IPS-NIHi7 (cell line): ENCODE data around the gene ATP23.

Experiments
- DNase-seq: peaks from one replicate; pipeline ENCODE4 v3.0.0; 2012; ENCODE audit warnings: mixed read lengths; ENCODE audit errors: extremely low spot score

ATP23 gene

DNA sequence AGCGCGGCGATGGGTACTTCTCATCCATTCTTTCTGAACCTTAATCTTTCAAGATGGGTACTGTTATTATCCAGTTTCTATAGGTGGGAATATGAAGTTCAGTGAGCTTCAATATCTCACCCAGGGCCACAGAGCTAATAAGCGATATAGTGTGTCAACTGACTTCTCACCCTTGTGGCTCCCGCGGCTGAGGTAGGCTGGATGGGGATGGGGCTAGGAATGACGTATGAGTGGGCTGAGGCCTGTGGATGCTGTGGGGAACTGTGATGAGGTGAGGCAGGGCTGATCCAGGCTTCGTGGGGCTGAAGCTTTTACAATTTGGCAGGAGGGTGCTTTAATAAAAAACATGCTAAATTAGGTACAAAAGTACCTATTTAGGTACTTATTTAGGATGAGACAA is 32.9 kb upstream of the ATP23 start:
- DNase-seq, result no peak

DNA sequence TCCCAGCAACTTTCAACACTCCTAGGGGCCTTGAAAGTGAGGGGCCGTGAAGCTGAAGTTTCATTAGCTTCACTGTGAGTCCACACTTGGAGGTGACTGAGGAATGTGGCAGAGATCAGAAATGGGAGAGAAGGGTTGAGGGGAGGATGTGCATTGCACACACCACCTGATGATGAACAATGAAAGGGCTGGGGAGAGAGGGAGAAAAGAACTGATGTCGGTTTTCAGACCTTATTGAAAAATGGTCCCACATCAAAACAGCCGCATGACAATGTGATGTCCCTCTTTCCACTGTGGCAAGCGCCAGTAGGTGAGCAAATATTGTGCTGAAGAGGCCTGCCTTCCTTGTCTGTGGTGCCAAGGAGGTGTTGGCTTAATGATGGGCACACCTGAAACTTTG is 32.3 kb upstream of the ATP23 start:
- no peak for DNase-seq

DNA sequence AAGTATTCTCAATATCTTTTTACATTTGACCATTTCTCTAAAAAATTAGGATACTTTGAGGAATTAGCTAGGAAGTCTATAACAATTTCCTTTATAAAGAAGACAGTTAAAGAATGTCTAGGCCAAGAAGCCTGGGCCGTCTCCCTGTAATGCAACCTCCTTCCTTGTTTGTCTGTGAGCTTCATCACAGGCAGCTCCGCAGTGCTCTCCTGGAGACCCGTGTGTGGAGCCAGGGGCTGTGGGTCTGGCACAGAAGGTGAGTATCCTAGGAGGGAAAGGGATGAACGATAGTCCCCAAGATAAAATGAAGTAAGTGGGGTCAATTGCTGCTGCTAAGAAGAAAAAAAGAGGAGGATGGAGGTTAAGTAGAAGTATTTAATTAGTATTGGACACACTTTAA is 31.8 kb upstream of the ATP23 start:
- no peak for DNase-seq

DNA sequence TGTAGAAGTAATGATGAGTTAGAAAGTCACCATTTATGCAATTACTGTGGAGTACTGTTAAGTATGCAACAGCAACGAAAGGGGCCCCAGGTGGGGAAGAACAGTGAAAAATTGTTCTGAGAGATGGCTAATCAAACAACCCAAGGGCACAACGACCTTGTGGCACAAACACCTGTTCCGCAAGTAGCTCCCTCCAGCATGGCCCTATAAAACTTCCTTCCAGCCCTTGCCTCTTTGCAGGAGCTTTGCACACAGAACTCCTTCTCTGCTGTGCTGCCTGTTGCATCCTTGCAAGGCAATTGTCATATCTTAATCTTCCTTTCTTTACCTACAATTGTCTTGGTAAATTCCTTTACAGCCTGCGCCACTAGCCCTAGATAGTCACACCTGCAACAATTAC is 23.2 kb upstream of the ATP23 start:
- DNase-seq, result no peak

DNA sequence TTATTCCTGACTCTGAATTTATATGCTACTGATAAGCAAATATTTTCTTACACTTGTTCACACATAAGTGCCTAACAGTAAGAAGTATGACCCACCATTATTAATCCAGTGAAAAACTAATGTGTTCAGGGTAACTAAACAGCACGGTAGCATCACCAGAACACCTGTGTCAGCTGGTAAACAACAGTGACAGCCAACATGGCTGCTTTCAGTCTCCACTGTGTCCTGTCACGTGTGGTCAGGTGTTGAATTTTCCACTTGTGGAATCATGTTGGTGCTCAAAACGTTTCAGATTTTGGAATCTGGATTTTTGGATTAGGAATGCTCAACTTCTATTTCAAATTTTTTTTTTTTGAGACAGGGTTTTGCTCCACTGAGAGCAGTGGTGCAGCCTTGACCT is 14.3 kb upstream of the ATP23 start:
- DNase-seq, result no peak

DNA sequence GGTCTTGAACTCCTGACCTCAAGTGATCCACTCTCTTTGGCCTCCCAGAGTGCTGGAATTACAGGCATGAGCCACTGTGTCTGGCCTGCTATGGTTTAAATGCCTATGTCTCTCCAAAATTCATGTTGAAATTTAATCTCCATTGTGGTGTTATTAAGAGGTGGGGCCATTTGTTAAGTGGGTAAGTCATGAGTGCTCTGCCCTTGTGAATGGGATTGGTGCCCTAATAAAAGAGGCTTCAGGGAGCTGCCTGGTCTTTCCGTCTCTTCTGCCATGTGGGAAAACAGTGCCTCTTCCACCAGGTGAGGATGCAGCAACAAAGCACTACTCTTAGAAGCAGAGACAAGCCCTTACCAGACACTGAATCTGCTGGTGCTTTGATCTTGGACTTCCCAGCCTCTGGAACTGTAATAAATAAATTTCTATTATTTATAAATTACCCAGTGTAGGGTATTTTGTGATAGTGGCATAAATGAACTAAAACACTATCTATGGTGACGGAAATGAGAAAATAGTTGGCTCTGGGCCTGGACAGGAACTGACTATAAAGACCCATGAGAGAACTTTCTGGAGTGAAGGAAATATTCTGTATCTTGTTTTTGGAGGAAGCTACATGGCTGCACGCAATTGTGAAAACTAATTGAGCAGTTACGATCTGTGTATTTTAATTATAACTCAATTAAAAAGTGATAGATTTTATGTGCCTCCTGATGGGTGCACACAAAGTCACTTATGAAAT is 12.1 kb upstream of the ATP23 start:
- no peak for DNase-seq

DNA sequence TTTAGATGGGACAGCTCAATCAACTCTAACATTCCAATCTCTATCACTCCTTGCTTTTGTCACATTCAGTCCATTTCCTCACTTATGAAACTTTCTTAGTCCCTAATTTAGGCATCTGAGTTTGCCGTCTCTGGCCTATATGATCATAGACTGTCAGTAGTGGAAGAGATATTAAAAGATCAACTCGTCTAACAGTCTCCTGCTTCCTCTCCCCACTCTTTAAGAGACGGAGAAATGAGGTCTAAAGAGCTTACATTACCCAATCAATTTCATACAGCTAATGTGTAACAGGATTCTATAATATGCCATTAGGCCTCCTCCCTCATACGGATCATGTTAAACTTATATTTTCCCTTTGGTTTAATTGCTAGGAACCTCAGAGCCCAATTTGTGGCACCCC is 6.5 kb upstream of the ATP23 start:
- DNase-seq, result no peak

DNA sequence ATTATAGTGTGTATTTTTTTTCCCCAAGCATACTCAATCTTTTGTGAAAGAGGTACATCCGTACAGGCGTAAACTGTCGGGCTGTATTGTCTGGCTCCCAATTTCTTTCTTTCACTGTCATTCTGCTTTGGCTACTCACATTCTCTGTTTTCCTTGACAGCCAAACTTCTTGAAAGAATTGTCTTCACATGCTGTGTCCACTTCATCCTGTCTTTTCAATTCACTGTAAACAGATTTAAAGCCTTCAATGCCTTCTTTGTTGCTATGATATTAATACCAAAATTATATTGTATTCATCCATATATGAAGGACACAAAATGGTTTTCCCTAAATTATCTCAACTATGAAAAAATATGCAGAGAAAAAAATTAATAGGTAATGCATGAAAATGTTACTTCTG is 6.0 kb upstream of the ATP23 start:
- no peak for DNase-seq

DNA sequence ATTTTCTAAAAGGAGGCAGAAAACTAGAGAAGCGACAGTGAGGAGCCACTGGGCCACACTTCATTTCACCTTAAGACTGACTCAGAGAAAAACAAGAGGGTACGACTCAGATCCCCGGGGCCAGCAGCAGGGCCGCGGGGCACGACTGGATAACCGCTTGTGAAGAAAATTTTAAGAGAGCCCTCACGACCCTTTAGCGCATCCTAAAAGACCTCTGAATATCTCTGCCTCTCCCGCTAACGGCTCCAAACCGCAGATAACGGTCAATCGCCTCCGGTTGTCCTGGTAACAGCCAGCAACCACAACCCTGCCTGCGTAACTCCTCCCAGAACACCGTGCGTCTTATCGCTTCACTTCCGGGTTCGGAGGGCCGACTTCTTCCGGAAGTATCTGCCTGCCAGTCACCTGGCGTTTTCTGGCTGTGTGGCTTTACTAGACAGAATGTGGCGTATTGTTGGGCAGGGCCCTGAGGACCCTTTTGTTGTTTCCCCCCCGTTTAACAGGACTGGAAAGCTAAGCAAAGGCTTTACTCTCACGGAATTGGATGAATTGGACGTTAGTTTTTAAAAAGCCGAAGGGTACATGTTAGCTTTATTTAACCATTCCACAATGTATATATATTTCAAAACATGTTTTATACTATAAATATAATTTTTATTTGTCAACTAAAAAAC is 5.4 kb upstream of the ATP23 start:
- peak; percentile 88 for DNase-seq

DNA sequence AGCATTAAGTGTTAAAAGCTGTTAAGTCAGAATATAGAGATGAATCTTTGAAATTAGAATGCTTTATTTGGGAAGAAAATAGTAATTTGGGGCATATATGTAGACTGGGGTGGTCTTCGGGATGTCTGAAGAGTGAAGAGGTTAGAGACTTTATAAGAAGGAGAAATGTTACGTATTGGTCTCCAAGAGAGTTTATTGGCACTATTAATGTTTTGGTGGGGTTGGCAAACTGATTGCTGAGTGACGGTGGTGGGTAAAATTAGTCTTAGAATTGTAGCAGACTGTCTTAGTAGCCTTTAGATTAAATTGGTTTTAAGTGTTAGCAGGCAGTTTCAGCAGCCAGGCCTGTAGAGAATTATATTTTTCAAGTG is 4.9 kb upstream of the ATP23 start:
- DNase-seq, result no peak

DNA sequence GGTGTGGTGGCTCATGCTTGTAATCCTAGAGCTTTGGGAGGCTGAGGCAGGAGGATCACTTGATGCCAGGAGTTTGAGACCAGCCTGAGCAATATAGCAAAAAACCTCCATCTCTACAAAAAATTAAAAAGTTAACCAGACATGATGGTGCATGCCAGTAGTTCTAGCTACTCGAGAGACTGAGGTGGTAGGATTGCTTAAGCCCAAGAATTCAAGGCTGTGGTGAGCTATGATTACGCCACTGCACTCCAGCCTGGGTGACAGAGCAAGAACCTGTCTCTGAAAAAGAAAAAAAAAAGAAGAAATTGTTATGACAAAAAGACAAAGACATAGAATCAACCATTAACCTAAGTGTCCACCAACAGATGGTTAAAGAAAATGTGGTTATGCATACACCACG is 2.1 kb upstream of the ATP23 start:
- no peak for DNase-seq

DNA sequence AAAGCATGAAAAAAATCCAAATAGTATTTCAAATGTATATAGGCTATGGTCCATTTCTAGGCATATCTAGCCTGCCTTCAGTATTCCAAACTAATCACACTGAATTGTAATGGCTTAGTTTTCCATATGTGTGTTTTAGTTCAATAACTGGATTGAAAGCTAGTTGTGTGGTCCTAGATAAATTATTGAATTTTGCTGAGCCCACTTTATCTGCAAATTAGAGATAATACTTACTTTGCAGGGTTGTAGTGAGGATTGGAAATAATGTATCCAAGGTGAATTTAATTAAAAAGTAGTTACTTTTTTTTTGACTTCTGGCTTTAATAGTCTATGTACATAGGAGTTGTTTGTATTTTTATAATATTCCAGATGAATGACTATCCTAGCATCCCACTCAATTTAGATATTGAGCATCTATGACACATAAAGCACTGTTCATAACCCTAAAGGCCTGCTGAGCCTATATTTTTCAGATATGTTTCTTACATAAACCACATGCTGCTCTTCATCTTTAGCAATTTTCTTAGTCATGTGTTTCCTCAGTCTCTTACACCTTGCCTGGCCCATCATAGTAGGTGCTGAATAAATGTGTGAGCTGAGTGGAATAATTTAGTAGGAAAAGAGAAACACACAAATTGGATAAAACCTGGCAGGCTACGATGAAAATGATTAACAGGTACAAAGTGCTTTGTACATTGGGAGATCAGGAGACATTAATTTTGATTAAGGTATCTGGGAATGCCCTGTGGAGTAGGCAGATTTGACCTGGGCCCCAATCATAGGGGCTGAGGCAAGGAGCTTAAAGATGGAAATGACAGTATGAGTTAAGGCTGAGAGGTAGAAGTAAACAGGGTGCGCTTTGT is 1.1 kb upstream of the ATP23 start:
- no peak for DNase-seq

DNA sequence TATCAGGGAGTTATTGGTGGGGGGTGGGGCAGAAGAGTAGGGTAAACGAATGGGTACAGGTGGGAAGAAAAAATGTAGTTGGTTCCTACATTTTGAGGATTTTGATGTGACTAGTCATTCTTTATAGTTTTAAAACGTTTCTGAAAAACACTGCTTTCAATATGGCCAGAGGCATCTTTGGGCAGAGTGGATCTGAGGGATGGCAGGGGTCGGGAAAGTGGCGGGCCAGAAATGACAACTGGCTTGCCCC is 527 bp upstream of the ATP23 start:
- DNase-seq, result no peak

DNA sequence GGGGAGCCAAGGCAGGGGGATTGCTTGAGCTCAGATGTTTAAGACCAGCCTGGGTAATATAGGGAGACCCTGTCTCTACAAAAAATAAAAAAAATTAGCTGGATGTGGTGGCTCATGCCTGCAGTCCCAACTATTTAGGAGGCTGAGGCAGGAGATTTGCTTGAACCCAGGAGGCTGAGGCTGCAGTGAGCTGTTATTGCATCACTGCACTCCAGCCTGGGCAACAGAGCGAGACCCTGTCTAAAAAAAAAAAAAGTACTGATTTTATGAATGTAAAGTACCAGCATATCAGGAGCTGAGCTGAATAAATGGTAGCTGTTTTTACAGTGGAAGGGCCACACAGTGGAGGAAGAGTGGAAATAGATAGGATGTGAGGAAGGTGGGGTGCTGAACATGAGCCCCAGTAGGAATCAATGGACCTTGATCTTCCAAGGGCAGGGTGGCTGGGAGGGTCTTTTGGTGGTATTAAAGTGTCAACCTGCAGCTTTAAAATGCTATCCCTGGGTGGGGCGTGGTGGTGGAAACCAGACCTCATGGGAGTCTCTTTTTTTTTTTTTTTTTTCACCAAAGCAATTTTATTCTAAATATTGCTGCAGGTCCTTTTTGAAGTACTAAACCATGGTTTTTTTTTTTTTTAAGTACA is 2.2 kb downstream of the ATP23 start:
- no peak for DNase-seq

DNA sequence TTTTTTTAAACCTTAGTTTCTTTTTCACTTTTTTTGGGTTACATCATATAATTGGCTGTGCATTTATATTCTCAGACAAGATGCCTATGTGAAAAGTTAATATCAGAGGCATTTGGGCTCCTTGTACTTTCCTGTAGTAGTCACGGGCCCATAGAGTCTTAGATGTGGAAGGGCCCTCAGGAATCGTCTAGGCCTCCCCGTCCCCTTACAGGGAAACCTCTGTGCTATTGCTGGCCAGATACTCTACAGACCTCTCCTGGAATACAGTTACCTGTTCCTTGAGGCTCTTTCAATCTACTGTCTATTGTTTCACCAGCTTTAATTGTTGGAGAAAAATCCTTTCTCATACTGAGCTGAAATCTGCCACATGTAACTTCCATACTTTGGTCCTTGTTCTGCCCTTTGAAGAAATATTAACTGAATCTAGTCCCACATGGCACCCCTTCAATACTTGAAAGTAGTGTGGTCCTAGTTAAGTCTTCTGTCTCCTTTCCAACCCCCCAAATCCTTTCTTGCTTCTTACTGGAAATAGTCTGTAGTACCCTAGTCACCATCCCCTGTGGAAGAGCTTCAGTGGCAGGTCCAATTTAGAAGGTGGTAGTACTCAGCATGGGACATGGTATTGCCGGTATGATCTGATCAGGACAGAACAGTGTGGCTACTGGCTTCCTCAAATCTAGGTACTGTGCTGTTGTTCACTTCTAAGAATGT is 3.1 kb downstream of the ATP23 start:
- no peak for DNase-seq

DNA sequence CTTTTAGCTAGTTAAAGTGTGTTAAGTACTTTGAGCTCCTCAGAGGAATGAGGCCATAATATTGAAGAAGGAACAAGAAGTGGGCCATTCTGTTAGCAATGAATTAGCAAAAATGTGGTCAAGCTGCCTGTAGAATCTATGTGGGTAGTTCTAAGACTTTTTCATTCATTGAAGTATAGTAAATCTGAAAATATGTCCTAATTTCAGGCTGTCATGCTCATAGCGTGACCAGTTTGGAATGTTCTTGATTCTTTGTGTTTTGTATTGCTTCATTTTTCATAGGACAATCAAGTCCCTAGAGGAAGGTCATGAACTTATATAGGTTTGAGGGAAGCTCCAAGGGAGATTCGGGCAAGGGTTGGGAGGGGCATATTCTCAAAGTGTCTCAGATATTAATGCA is 11.4 kb downstream of the ATP23 start:
- DNase-seq, result no peak

DNA sequence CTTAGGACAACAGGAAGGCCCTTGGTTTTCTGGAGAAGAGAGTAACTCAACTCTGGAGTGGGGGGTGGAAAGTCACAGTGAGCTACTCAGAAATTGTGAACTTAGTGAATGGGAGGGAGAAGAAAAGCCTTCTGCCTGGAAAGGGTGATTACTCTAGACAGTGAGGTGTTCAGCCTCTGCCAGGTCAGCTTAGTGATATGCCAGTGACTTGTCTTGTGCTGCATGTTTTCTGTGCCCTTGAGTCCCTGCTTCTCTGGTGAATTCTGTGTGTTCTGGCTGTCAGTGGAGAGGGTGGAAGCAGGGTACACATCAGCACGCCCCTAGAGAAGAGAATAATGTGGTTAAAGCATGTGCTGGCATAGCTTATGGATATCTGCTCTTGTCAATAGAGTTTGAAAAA is 13.4 kb downstream of the ATP23 start:
- no peak for DNase-seq

DNA sequence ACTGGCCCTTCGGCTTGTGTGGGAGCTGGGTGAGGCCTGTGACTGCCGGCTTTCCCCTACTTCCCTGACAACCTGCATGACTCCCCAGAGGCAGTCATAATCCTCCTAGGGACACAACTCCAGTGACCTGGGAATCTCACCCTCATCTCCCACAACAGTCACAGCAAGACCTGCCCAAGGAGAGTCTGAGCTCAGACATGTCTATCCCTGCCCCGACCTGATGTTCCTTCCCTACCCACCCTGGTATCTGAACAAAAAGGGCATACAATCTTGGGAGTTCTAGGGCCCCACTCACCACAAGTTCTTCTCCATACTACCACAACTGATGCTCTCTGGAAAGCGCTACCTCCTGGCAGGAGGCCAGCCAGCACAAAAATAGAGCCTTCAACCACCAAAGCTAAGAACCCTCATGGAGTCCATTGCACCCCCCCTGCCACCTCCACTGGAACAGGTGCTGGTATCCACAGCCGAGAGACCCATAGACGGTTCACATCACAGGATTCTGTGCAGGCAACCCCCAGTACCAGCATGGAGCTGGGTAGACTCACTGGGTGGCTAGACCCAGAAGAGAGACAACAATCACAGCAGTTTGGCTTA is 16.8 kb downstream of the ATP23 start:
- DNase-seq, result no peak

DNA sequence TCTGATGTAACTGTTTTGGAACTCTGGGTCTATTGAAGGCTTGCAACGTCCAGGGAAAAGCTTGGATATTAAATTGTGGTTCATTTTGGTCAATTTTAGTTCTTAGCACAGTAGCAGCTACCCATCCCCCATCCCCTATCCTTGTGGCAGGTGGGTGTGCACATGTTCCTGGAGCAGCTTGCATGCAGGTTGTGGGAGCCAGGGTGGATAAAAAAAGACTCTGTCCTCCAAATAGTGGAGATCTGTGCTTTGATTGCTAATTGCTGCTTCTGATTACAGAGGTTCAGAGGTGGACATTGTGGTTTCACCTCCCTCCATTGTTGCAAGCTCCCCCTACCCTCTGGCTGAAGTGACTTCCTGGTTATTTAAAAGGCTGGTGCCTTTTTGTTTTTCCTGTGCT is 23.1 kb downstream of the ATP23 start:
- DNase-seq, result no peak

DNA sequence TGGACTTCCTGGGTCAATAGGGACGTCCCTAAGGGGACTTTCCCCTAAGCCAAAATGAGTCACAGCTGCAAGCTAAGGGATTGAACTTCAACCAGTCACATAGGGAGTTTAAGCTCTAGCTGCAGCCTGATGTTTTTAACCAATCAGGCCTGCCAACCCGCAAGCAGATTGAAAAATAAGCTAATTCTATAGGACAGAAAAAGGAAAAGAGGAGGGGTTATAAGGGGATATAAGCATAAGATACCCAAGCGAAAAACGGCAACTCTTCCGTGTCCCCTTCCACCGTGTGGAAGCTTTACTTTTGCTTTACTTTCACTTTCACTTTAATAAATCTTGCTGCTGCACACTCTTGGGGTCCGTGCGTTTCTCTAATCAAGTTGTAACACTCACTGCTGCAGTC is 24.4 kb downstream of the ATP23 start:
- DNase-seq, result no peak

DNA sequence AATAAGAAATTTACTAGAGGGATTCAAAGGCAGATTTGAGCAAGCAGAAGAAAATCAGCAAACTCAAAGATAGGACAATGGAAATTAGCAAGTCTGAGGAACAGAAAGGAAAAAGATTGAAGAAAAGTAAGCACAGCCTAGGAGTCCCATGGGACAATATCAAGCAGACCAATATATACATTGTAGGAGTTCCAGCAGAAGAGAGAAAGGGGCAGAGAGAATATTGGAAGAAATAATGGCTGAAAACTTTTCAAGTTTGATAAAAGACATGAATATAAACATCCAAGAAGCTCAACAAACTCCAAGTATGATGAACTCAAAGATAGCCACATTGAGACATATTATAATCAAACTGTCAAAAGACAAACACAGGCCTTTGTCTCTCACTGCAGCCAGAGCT is 25.2 kb downstream of the ATP23 start:
- no peak for DNase-seq
